Stimulated activated memory B cell treated with anti-CD40 and anti-IgM and Interleukin-4, amounts not matched to agents 10 μg/mL and 1 μg/mL and 100 μg/mL, for 72 hours (primary cell): Measurements from ENCODE around the gene SLC44A1.

Experiments used
- ATAC-seq: fragments of 150-1000 bp; cut with Tn5 transposase; 2 replicates; pipeline ENCODE4 v1.10.0; 2021
- H3K27ac Mint-ChIP-seq: one replicate; pipeline ENCODE4 v1.8.0; 2022; ENCODE audit warnings: mild to moderate bottlenecking, mixed read lengths
- H3K27me3 Mint-ChIP-seq: one replicate; pipeline ENCODE4 v1.8.0; 2022; ENCODE audit warnings: mixed read lengths
- H3K36me3 Mint-ChIP-seq: one replicate; pipeline ENCODE4 v1.8.0; 2022; ENCODE audit warnings: mixed read lengths
- H3K4me1 Mint-ChIP-seq: one replicate; pipeline ENCODE4 v1.8.0; 2022; ENCODE audit warnings: mixed read lengths
- H3K4me3 Mint-ChIP-seq: one replicate; pipeline ENCODE4 v1.8.0; 2022; ENCODE audit warnings: mild to moderate bottlenecking, moderate library complexity, mixed read lengths
- H3K9me3 Mint-ChIP-seq: one replicate; pipeline ENCODE4 v1.8.0; 2022; ENCODE audit warnings: mixed read lengths

The SLC44A1 gene

DNA sequence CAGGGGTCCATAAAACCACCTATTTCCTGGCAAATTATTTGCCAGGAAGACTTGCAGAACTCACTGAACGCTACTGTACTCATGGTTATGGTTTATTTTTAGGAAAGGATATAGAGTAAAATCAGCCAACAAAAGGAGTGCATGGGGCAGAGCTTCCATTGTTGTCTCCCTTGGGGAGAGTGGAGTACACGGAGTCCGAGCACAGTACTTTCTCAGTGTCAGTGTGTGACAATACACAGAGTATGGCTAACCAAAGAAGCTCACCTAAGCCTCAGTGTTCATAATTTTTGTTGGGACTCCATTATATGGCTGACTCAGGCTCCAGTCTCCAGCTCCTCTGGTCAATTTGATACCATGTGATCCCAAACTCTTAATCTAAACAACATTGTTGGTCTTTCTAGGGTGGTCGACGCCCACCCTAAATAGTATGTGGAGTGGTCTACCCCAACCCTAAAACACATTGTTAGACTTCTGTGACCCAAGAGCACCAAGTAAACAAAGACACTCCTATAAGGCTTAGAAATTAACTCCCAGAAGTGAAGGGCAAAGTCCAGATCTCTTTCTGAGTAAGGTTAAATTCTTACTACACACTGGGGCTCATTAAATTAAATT is 74.9 kb downstream of the SLC44A1 start:
- Mint-ChIP-seq H3K4me1 (peaks cover 10% of the 10 kb centered on the region), H3K27me3 (no peaks in the 10 kb centered on the region), H3K27ac (no peak overlapping the region), H3K36me3 (peaks cover 12% of the 10 kb centered on the region), H3K4me3 (no peak overlapping the region), H3K9me3 (no peaks in the 10 kb centered on the region)
- no peak for ATAC-seq

DNA sequence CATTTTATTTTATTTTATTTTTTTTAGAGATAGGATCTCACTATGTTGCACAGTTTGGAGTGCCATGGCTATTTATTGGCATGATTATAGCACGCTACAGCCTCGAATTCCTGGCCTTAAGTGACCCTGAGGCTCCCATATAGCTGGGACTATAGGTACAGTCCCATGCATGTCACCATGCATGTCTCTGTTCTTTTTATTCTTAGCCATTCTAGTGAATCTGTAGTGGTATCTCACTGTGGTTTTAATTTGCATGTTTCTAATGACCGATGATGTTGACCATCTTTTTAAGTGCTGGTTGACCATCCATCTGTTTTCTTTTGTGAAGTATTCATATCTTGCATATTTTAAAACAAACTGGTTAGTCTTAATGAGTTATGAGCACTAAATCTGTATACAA is 76.1 kb downstream of the SLC44A1 start:
- H3K27ac Mint-ChIP-seq, result no peak overlapping the region
- peaks cover 10% of the 10 kb centered on the region for H3K4me1 Mint-ChIP-seq
- no peaks in the 10 kb centered on the region for H3K27me3 Mint-ChIP-seq
- H3K4me3 Mint-ChIP-seq, result no peak overlapping the region
- no peak for ATAC-seq
- H3K9me3 Mint-ChIP-seq, result no peaks in the 10 kb centered on the region
- H3K36me3 Mint-ChIP-seq, result peaks cover 12% of the 10 kb centered on the region

DNA sequence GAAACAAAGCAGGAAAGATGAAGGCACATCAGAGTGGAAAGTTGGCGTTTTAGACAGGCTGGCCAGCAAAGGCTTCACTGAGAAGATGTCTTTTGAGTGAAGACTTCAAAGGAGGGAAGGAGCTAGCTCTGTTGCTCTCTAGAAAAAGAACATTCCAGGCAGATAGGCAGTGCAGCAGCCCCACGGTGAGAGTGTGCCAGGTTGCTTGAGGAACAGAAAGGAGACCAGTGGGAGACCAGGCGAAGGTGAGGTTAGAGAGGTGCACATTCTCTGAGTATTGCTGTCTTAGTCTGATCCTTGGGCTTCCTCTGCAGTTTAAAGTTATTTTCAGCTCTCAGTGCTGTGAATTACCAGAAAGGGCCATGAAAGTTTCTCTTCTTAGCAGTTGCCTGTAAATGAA is 83.8 kb downstream of the SLC44A1 start:
- peaks cover 10% of the 10 kb centered on the region for H3K4me1 Mint-ChIP-seq
- ATAC-seq, result no peak
- no peaks in the 10 kb centered on the region for H3K27me3 Mint-ChIP-seq
- no peaks in the 10 kb centered on the region for H3K9me3 Mint-ChIP-seq
- peaks cover 17% of the 10 kb centered on the region for H3K36me3 Mint-ChIP-seq
- H3K27ac Mint-ChIP-seq, result no peak overlapping the region
- H3K4me3 Mint-ChIP-seq, result no peak overlapping the region

DNA sequence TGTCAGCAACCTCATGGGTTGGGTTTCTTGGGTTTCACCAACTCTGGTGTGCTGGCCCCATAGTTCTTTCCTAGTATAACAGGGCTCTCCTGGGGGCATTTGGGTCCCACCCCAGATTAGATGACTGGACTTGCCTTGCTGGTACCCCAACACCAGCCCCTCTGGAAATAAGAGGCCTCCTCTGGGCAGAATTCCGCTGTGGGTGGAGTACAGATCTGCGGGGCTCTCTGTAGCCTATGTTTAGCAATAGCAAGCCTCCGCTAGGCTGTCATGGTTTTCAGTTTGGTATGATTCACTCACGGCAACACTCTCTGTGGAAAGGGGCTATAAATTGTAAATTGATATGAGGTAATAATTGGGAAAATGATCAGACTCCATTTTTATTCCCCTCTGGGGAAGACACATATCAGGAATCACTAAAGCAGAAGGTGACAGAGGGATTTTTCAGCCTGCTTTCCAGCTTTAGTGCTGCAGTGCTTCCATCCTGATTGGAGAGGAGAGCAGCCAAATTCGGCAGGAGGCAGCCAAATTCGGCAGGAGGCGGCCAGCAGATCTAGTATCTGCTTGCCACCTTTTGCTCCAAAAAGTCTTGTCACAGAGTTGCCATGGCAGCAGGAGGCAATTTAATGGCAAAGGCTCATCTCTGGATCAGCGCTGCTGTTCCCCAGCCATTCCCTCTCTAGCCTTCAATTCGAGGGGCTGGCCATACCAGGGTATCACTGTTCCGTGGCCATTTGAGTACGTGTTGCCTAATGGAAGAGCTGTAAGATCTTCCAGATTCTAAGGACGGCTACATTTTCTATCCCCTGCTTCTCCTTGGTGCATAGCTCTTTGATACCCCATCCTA is 84.6 kb downstream of the SLC44A1 start:
- Mint-ChIP-seq H3K4me1 (peaks cover 16% of the 10 kb centered on the region), H3K36me3 (peaks cover 11% of the 10 kb centered on the region), H3K27ac (no peak overlapping the region), H3K27me3 (no peaks in the 10 kb centered on the region), H3K9me3 (no peaks in the 10 kb centered on the region), H3K4me3 (no peak overlapping the region)
- no peak for ATAC-seq

DNA sequence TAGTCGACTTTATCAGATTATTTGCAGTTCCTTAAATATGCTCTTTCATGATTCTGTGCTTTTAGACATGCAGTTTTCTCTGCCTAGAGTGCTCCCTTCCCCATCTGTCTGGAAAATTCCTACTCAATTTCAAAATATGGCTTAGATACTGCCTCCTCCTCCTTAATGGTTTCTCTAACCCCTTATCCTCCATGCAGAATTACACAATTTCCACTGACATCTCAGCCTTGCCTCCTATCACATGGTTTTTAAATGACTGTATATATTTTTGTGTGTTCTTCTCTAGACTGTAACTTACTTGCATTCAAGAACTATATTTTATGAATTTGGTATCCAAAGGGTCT is 85.2 kb downstream of the SLC44A1 start:
- no peak for ATAC-seq

DNA sequence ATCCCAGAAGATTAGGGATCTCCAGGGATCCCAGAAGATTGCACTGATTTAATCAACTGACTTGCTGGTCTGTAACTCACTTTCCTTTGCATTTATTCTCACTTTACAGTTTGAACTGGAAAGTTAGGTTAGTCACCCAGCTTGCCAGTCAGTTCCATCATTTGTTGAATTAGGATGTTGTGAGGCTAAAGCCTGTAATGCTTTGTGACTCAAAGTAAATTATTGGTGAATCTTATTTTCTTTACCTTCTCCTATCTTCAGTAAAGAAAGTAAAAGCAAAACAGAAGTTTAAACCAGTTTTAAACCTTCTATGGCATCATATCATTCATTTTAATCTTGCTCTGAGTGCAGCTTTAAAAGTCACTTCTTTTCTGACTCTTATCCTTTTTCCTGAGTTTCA is 85.8 kb downstream of the SLC44A1 start:
- Mint-ChIP-seq H3K27me3 (no peaks in the 10 kb centered on the region), H3K36me3 (peaks cover 11% of the 10 kb centered on the region), H3K4me1 (peaks cover 21% of the 10 kb centered on the region), H3K4me3 (no peak overlapping the region), H3K27ac (no peak overlapping the region), H3K9me3 (no peaks in the 10 kb centered on the region)
- ATAC-seq, result no peak

More for the DNA sequence above, 85.2 kb downstream of the SLC44A1 start:
- H3K27me3 Mint-ChIP-seq, result no peaks in the 10 kb centered on the region
- no peak overlapping the region for H3K4me3 Mint-ChIP-seq
- peaks cover 11% of the 10 kb centered on the region for H3K36me3 Mint-ChIP-seq
- H3K4me1 Mint-ChIP-seq, result peaks cover 21% of the 10 kb centered on the region
- H3K9me3 Mint-ChIP-seq, result no peaks in the 10 kb centered on the region
- no peak overlapping the region for H3K27ac Mint-ChIP-seq

DNA sequence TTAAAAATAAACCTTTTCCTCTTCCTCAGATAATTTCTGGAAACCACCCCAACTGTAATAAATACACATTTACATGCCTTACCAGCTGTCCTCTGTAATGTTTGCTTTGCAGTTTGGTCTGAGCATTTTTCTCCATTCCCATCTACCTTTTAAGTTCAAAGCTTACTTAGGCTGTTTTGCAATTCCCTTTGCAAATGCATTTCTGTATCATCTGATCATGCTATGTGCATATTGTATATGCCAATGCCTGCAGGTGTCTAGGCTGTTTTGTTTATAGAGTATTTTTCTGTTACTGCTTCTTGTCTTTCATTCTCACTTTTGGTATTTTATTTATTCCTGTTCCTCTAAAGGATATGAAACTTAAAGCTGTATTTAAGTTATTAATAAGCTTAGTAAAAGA is 86.3 kb downstream of the SLC44A1 start:
- Mint-ChIP-seq H3K9me3 (no peaks in the 10 kb centered on the region), H3K27ac (no peak overlapping the region), H3K4me3 (no peak overlapping the region), H3K4me1 (peaks cover 21% of the 10 kb centered on the region), H3K36me3 (peaks cover 11% of the 10 kb centered on the region), H3K27me3 (no peaks in the 10 kb centered on the region)
- ATAC-seq, result no peak

DNA sequence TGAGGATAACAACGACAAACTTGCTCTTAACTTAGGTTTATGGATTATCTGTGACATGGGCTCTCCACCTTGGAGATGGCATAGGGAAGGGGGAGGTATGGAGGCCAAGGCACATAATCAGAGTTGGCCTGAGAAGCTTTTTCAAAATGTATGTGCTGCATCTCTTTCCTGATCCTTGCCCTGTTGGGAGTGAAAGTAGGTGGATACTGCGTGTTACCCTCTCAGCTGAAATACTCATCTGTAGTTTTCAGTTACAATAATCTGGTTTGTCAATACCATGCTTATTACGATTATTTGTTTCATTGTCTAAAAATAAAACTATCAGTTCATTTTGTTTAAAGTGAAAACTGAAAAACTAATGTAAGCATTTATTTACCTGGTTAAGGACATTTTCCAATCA is 86.7 kb downstream of the SLC44A1 start:
- peaks cover 21% of the 10 kb centered on the region for H3K4me1 Mint-ChIP-seq
- H3K9me3 Mint-ChIP-seq, result no peaks in the 10 kb centered on the region
- H3K27me3 Mint-ChIP-seq, result no peaks in the 10 kb centered on the region
- H3K36me3 Mint-ChIP-seq, result peaks cover 12% of the 10 kb centered on the region
- no peak overlapping the region for H3K4me3 Mint-ChIP-seq
- no peak overlapping the region for H3K27ac Mint-ChIP-seq
- no peak for ATAC-seq

DNA sequence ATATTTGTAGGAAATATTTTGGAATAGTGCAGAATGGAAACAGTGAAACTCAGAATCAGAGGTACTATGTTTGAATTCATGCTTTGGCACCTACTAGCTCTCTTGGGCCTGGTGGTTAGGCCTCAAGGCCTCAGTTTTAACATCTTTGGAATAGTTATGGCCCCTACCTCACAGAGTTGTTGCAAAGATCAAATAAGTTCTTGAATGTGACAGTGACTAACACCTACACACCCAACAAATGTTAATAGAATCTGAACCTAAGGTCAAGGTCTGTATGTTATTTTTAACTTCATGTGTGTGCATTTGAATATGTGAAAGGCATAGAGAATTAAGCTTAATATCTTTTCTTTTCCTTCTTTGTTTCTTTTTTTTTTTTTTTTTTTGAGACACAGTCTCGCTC is 87.3 kb downstream of the SLC44A1 start:
- peaks cover 21% of the 10 kb centered on the region for H3K4me1 Mint-ChIP-seq
- no peaks in the 10 kb centered on the region for H3K9me3 Mint-ChIP-seq
- no peaks in the 10 kb centered on the region for H3K27me3 Mint-ChIP-seq
- peaks cover 16% of the 10 kb centered on the region for H3K36me3 Mint-ChIP-seq
- no peak overlapping the region for H3K27ac Mint-ChIP-seq
- no peak for ATAC-seq
- H3K4me3 Mint-ChIP-seq, result no peak overlapping the region

DNA sequence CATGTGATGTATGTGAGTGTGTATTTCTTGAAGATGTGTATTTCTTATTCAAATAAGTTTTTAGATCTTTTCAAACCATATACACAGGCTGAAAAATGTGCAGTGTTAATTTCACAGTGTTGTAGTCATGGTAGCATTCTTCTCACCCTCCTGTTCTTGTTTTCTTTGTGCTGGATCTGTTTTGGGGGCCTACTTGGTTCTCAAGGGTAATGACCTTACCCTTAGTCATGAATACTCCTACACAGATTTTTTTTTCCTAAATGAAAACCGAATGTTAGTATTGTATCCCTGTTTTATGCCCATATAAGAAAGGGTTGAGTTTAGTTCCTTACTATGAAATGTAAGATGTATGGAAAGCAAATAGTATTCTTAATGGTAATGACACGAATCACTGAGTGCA is 88.0 kb downstream of the SLC44A1 start:
- Mint-ChIP-seq H3K27ac (no peak overlapping the region), H3K4me3 (no peak overlapping the region), H3K4me1 (peaks cover 21% of the 10 kb centered on the region), H3K9me3 (no peaks in the 10 kb centered on the region), H3K36me3 (peaks cover 18% of the 10 kb centered on the region), H3K27me3 (no peaks in the 10 kb centered on the region)
- ATAC-seq, result no peak

DNA sequence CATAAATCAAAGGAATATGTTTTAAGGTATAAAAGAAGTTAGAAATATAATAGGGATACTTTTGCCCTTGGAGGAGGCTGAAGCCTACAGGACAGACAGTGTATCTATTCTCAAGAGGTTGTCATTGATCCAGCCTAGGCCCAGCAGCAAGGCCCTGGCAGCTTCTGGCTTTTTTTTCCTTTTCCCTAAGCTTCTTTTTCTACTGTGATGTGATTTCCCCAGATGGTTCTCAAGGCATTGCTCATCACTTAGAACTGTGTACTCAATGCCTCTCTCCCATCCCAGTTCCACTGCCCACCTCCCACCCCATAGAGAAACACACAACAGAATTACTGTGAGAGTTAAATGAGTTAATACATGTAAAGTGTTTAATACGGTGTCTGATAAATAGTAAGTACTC is 88.6 kb downstream of the SLC44A1 start:
- peaks cover 21% of the 10 kb centered on the region for H3K4me1 Mint-ChIP-seq
- peaks cover 19% of the 10 kb centered on the region for H3K36me3 Mint-ChIP-seq
- H3K9me3 Mint-ChIP-seq, result no peaks in the 10 kb centered on the region
- no peak overlapping the region for H3K27ac Mint-ChIP-seq
- H3K27me3 Mint-ChIP-seq, result no peaks in the 10 kb centered on the region
- H3K4me3 Mint-ChIP-seq, result no peak overlapping the region
- ATAC-seq, result no peak

DNA sequence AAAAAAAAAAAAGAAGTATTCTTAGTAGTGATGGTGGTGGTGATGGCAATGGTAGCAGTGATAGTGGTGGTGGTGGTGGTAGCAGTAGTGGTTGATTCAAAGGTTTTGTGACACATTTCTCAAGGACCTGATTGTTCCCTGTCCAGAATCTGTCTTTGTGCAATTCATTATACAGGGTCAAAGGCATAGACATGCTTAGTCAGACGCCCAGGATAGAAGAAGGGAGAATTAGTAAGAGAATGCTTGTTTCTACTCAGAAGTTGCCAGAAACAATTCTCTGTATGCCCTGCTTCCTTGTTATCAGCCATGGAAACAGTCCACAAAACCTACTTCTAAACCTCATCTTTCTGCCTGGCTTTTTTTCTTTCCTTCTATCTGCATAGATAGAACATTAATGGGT is 89.4 kb downstream of the SLC44A1 start:
- Mint-ChIP-seq H3K9me3 (no peaks in the 10 kb centered on the region), H3K27me3 (no peaks in the 10 kb centered on the region), H3K4me3 (no peak overlapping the region), H3K4me1 (peaks cover 21% of the 10 kb centered on the region), H3K36me3 (peaks cover 19% of the 10 kb centered on the region), H3K27ac (no peak overlapping the region)
- no peak for ATAC-seq

DNA sequence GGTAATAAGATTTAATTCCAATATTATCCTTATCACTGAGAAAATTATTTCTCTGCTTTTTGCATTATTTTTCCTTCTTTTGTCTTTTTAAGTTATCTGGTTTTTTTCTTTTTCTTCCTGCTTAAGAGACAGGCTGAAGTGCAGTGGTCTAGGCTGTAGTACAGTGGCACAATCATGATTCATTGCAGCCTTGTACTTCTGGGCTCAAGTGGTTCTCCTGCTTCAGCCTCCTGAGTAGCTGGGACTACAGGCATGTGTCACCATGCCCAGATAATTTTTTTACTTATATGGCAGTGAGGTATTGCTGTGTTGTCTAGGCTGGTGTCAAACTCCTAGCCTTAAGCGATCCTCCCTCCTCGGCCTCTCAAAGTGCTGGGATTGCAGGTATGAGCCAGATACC is 93.9 kb downstream of the SLC44A1 start:
- Mint-ChIP-seq H3K4me3 (no peak overlapping the region), H3K4me1 (peaks cover 18% of the 10 kb centered on the region), H3K9me3 (no peaks in the 10 kb centered on the region), H3K36me3 (peaks cover 19% of the 10 kb centered on the region), H3K27me3 (no peaks in the 10 kb centered on the region), H3K27ac (no peak overlapping the region)
- no peak for ATAC-seq

DNA sequence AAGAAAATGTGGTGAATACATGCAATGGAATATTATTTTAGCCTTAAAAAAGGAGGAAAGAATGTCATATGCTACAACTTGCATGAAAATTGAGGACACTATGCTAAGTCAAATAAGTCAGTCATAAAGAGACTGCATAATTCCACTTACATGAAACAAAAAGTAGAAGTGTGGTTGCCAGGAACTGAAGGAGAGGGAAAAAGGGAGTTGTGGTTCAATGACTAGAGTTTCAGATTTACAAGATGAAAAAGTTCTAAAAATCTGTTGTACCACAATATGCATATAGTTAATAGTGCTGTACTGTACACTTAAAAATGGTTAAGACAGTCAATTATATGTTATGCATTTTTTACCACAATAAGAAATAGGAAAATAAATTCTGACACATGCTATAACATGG is 95.4 kb downstream of the SLC44A1 start:
- no peak overlapping the region for H3K27ac Mint-ChIP-seq
- no peak for ATAC-seq

DNA sequence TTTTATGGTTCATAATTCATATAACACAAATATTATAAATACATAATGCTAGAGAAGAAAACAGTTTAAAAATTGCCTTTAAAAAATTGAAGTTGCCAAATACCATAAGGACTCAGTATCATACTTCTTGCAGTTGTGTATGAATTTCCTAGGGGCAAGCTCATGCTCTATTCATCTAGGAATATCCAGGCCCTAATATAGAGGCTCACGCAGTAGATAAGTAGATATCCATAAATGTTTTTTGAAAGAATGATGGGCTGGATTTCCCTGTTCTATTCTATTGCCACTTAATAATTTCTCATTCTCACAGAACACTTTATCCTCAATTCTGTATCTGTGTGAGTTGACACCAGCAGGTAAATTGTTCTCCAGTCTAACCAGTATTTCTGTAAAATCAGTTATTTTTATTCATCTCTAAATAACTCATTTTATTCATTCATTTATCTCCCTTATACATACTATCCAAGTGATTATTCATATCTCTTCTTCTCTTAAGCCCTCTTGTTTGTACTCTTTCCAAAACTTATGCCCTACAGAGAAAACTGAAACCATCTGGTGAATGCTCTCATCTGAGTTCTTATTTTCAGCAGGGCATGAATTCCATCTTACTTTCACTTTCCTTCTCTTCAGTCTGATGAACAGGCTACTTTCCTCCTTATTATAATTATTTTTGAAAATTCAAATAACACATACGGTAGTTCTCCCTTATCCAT is 97.1 kb downstream of the SLC44A1 start:
- Mint-ChIP-seq H3K27ac (no peak overlapping the region), H3K4me3 (no peak overlapping the region), H3K4me1 (peaks cover 7% of the 10 kb centered on the region), H3K9me3 (no peaks in the 10 kb centered on the region), H3K36me3 (peaks cover 14% of the 10 kb centered on the region), H3K27me3 (no peaks in the 10 kb centered on the region)
- no peak for ATAC-seq

More for the DNA sequence above, 95.4 kb downstream of the SLC44A1 start:
- Mint-ChIP-seq H3K36me3 (peaks cover 19% of the 10 kb centered on the region), H3K9me3 (no peaks in the 10 kb centered on the region), H3K27me3 (no peaks in the 10 kb centered on the region), H3K4me1 (peaks cover 7% of the 10 kb centered on the region), H3K4me3 (no peak overlapping the region)

DNA sequence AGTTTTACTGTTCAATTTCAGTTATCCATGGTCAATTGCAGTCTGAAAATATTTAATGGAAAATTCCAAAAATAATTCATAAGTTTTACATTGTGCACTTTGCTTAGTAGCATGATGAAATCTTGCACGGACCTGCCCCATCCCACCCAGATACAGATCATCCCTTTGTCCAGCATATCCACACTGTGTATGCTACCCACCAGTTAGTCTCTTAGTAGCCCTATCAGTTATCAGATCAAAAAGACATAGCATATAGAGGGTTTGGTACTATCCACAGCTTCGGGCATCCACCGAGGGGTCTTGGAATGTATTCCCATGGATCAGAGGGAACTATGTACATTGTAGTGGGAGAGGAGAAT is 97.7 kb downstream of the SLC44A1 start:
- Mint-ChIP-seq H3K36me3 (peaks cover 9% of the 10 kb centered on the region), H3K9me3 (no peaks in the 10 kb centered on the region), H3K4me1 (peaks cover 7% of the 10 kb centered on the region), H3K27ac (no peak overlapping the region), H3K27me3 (no peaks in the 10 kb centered on the region), H3K4me3 (no peak overlapping the region)
- ATAC-seq, result no peak
